ENCODE measurements around the gene TRIM36. TPM values are rescaled to one million over a fixed set of nuclear protein-coding genes. Genes with fewer than 3 reads are reported as not detected.

TRIM36 gene
- polyA plus RNA-seq, 1 of the 3 experiments (the other 2 are of a cell fraction), result 0.16 TPM

GRCh38 chr5:115196161-115196560, 26.5 kb upstream of the TRIM36 start:
- H4K20me1 ChIP-seq (ENCODE audit: insufficient read depth), result no peaks in the 10 kb centered on the region
- H3K4me1 ChIP-seq (ENCODE audit: control insufficient read depth in 1 of 2, insufficient read depth in 2 of 2, low read depth in 1 of 2, low read length in 1 of 2), result peaks cover 0 to 17% of the 10 kb centered on the region in 2 experiments; a peak in 2 of 4 replicates
- CTCF ChIA-PET, result no interaction called here
- no peak overlapping the region for H3K9ac ChIP-seq
- no peak overlapping the region for H3K4me2 ChIP-seq
- no peaks in the 10 kb centered on the region for H3K27me3 ChIP-seq (ENCODE audit: insufficient read depth)
- TF ChIP-seq USF1 (IDR thresholded peaks at IDR 0.05; ENCODE audit: borderline replicate concordance, low read depth) (no peak), JUND (IDR thresholded peaks at IDR 0.05) (no peak), GATA2 (CRISPR knock-in tag; IDR thresholded peaks at IDR 0.05) (peak; percentile 48)
- no peak for DNase-seq
- no peaks in the 10 kb centered on the region for H3K36me3 ChIP-seq (replicated peaks in 1 of 2; ENCODE audit: control insufficient read depth in 1 of 2, insufficient read depth in 2 of 2, low read length in 1 of 2)
- no peaks in the 10 kb centered on the region for H3K9me3 ChIP-seq
- H3K79me2 ChIP-seq (ENCODE audit: insufficient read depth), result no peaks in the 10 kb centered on the region
- peaks cover 3% of the 10 kb centered on the region for H3F3A ChIP-seq (replicated peaks; ENCODE audit: insufficient read depth)
- H2AFZ ChIP-seq (ENCODE audit: low read depth), result no peak overlapping the region
- POLR2A ChIA-PET, result no interaction called here
- H3K4me3 ChIP-seq (ENCODE audit: low read depth in 2 of 2, low read length in 1 of 2), result no peak overlapping the region
- no peak overlapping the region for H3K27ac ChIP-seq (ENCODE audit: low read depth in 2 of 2, low read length in 1 of 2)
- WGBS (ENCODE audit: low lambda C conversion rate), result 92% methylated on average over 2 of the region's 3 CpGs
- no peaks in the 10 kb centered on the region for H3K9me2 ChIP-seq

- no peak overlapping the region for H3K4me3 ChIP-seq (ENCODE audit: low read depth in 2 of 2, low read length in 1 of 2)
- ChIA-PET POLR2A (interaction anchor here (1.2 to 1.6 kb wide), 2 partner anchors 14 to 25 kb away, joined by 4 read pairs; partner anchors contain the start of gene TRIM36), CTCF (interaction anchor here (1.3 to 1.4 kb wide), 2 partner anchors 15 to 97 kb away, joined by 5 to 11 read pairs; no protein-coding TSS in a partner anchor)
- no peaks in the 10 kb centered on the region for H3K9me3 ChIP-seq
- peak; percentile 67 for DNase-seq
- H3K9me2 ChIP-seq, result no peaks in the 10 kb centered on the region
- 54% methylated on average over 2 of the region's 2 CpGs for WGBS (ENCODE audit: low lambda C conversion rate)
- peaks cover 0 to 17% of the 10 kb centered on the region in 2 experiments; a peak in 2 of 4 replicates for H3K4me1 ChIP-seq (ENCODE audit: control insufficient read depth in 1 of 2, insufficient read depth in 2 of 2, low read depth in 1 of 2, low read length in 1 of 2)
- H4K20me1 ChIP-seq (ENCODE audit: insufficient read depth), result no peaks in the 10 kb centered on the region
- no peak overlapping the region for H2AFZ ChIP-seq (ENCODE audit: low read depth)
- no peak overlapping the region for H3K9ac ChIP-seq
- peak overlapping the region in 1 of 2 experiments; percentile 74; a peak in 2 of 4 replicates for H3K27ac ChIP-seq (ENCODE audit: low read depth in 2 of 2, low read length in 1 of 2)
- no peaks in the 10 kb centered on the region for H3K36me3 ChIP-seq (replicated peaks in 1 of 2; ENCODE audit: control insufficient read depth in 1 of 2, insufficient read depth in 2 of 2, low read length in 1 of 2)
- no peaks in the 10 kb centered on the region for H3K27me3 ChIP-seq (ENCODE audit: insufficient read depth)
- H3F3A ChIP-seq (replicated peaks; ENCODE audit: insufficient read depth), result peaks cover 3% of the 10 kb centered on the region
- no peak overlapping the region for H3K4me2 ChIP-seq
- no peaks in the 10 kb centered on the region for H3K79me2 ChIP-seq (ENCODE audit: insufficient read depth)
- no peak for TF ChIP-seq RAD21 (IDR thresholded peaks at IDR 0.05; ENCODE audit: low read length)
- TF ChIP-seq IRF3 (IDR thresholded peaks at IDR 0.05; ENCODE audit: low read depth, low read length), result no peak
- TF ChIP-seq TCF12 (IDR thresholded peaks at IDR 0.05), result peak; percentile 78
- TF ChIP-seq EZH2phosphoT487 (IDR thresholded peaks at IDR 0.05; ENCODE audit: borderline replicate concordance, low read depth), result no peak
- TF ChIP-seq FOSL2 (IDR thresholded peaks at IDR 0.05; ENCODE audit: borderline replicate concordance, low read depth), result no peak
- TF ChIP-seq SMC3 (IDR thresholded peaks at IDR 0.05; ENCODE audit: low read depth, low read length), result peak; percentile 6; the same call in 1 of the 2 replicates
- no peak for TF ChIP-seq YY1 (IDR thresholded peaks at IDR 0.05; ENCODE audit: low read depth)
- no peak for TF ChIP-seq MAX (IDR thresholded peaks at IDR 0.05; ENCODE audit: low read depth)
- no peak for TF ChIP-seq ELF1 (IDR thresholded peaks at IDR 0.05)
- TF ChIP-seq GABPA (IDR thresholded peaks at IDR 0.05; ENCODE audit: low read depth), result no peak
- TF ChIP-seq SIN3A (IDR thresholded peaks at IDR 0.05; ENCODE audit: borderline replicate concordance, low read depth, low read length), result no peak
- TF ChIP-seq MXI1 (IDR thresholded peaks at IDR 0.05; ENCODE audit: low read depth, low read length), result peak; percentile 65; the same call in 1 of the 2 replicates
- peak; percentile 79 for TF ChIP-seq CHD2 (IDR thresholded peaks at IDR 0.05; ENCODE audit: low read length, partially characterized antibody)
- peak; percentile 96 for TF ChIP-seq GATA2 (CRISPR knock-in tag; IDR thresholded peaks at IDR 0.05)
- peak in 1 of 2 experiments; percentile 94; a peak in 2 of 4 replicates for TF ChIP-seq EP300 (IDR thresholded peaks at IDR 0.05; ENCODE audit: borderline replicate concordance in 1 of 2, low read depth in 1 of 2, low read length in 1 of 2)
- no peak for TF ChIP-seq NRF1 (IDR thresholded peaks at IDR 0.05; ENCODE audit: low read depth, low read length)
- TF ChIP-seq USF2 (IDR thresholded peaks at IDR 0.05; ENCODE audit: borderline replicate concordance, low read depth, low read length), result no peak
- peak; percentile 67; the same call in 1 of the 2 replicates for TF ChIP-seq NFIC (IDR thresholded peaks at IDR 0.05; ENCODE audit: borderline replicate concordance)
- TF ChIP-seq TAF1 (IDR thresholded peaks at IDR 0.05; ENCODE audit: borderline replicate concordance, low read depth, low read length), result no peak
- 0 out of 2 replicates have a peak, but pooled peaks have one; percentile 19 for TF ChIP-seq FOXJ3 (CRISPR knock-in tag; IDR thresholded peaks at IDR 0.05)
- TF ChIP-seq POLR2AphosphoS5 (IDR thresholded peaks at IDR 0.05; ENCODE audit: low read depth, low read length), result peak; percentile 61; the same call in 1 of the 2 replicates
- TF ChIP-seq ZBTB33 (IDR thresholded peaks at IDR 0.05; ENCODE audit: borderline replicate concordance, low read depth), result no peak
- TF ChIP-seq MEF2A (IDR thresholded peaks at IDR 0.05; ENCODE audit: borderline replicate concordance, low read depth), result no peak
These were observed 25.0 kb upstream of the TRIM36 start for GRCh38 chr5:115194676-115195075.
